ENCODE results near the gene PARK7. TPM values are rescaled to one million over a fixed set of nuclear protein-coding genes. Genes with fewer than 3 reads are reported as not detected.
A peak's percentile ranks its signal among the peaks of the same experiment; 100 is the strongest.
"Not testable (repeated sequence)": the region's sequence is repeated elsewhere in the genome, so short reads cannot be mapped to it uniquely, and the experiment has no call there.

Gene PARK7
- polyA plus RNA-seq, 6 donors from 2014 or later, result 247 to 350 (median 302) TPM

GRCh38 chr1:7930645-7931445, 30.7 kb upstream of the PARK7 start:
- ATAC-seq (ENCODE audit: low read depth in 2 of 2) (no peak), DNase-seq (no peak)
- H3K4me1 Mint-ChIP-seq, result peaks cover 0 to 10% (median 3%) of the 10 kb centered on the region in 3 donors
- H3K36me3 Mint-ChIP-seq, result no peaks in the 10 kb centered on the region
- peak overlapping the region in 1 of 6 donors; percentile 85 for H3K27ac Mint-ChIP-seq
- H3K4me3 Mint-ChIP-seq, result no peak overlapping the region
- no peaks in the 10 kb centered on the region for H3K9me3 Mint-ChIP-seq
- peaks cover 39 to 65% (median 40%) of the 10 kb centered on the region in 3 donors for H3K27me3 Mint-ChIP-seq

GRCh38 chr1:7931446-7931812, 30.1 kb upstream of the PARK7 start:
- Mint-ChIP-seq H3K36me3 (no peaks in the 10 kb centered on the region), H3K4me3 (no peak overlapping the region), H3K9me3 (no peaks in the 10 kb centered on the region), H3K27me3 (peaks cover 35 to 69% (median 44%) of the 10 kb centered on the region in 3 donors), H3K27ac (no peak overlapping the region), H3K4me1 (peaks cover 0 to 10% (median 3%) of the 10 kb centered on the region in 3 donors)
- DNase-seq (no peak), ATAC-seq (ENCODE audit: low read depth in 2 of 2) (no peak)

- H3K36me3 Mint-ChIP-seq, result no peaks in the 10 kb centered on the region
- H3K4me3 Mint-ChIP-seq, result no peak overlapping the region
- no peaks in the 10 kb centered on the region for H3K9me3 Mint-ChIP-seq
- H3K27me3 Mint-ChIP-seq, result peaks cover 40 to 73% (median 49%) of the 10 kb centered on the region in 3 donors
- H3K4me1 Mint-ChIP-seq, result peaks cover 0 to 10% (median 3%) of the 10 kb centered on the region in 3 donors
- DNase-seq (no peak), ATAC-seq (ENCODE audit: low read depth in 2 of 2) (no peak)
- peak overlapping the region in 1 of 6 donors; percentile 54 for H3K27ac Mint-ChIP-seq
Measured at GRCh38 chr1:7932524-7933138, 28.9 kb upstream of the PARK7 start.

GRCh38 chr1:7938070-7938469, 23.4 kb upstream of the PARK7 start:
- peaks cover 23 to 25% (median 24%) of the 10 kb centered on the region in 3 donors for H3K4me1 Mint-ChIP-seq
- DNase-seq (no peak), ATAC-seq (ENCODE audit: low read depth in 2 of 2) (no peak)
- no peak overlapping the region for H3K27ac Mint-ChIP-seq
- no peak overlapping the region for H3K4me3 Mint-ChIP-seq
- peaks cover 61 to 99% (median 88%) of the 10 kb centered on the region in 3 donors for H3K27me3 Mint-ChIP-seq
- no peaks in the 10 kb centered on the region for H3K9me3 Mint-ChIP-seq
- H3K36me3 Mint-ChIP-seq, result peaks cover 0 to 9% of the 10 kb centered on the region in 2 donors

- DNase-seq (no peak), ATAC-seq (ENCODE audit: low read depth in 2 of 2) (no peak)
- Mint-ChIP-seq H3K4me3 (no peak overlapping the region), H3K27ac (no peak overlapping the region), H3K9me3 (no peaks in the 10 kb centered on the region), H3K36me3 (peaks cover 0 to 9% of the 10 kb centered on the region in 2 donors), H3K4me1 (peaks cover 24 to 28% (median 25%) of the 10 kb centered on the region in 3 donors), H3K27me3 (peaks cover 58 to 81% (median 72%) of the 10 kb centered on the region in 3 donors)
Measured at GRCh38 chr1:7940034-7940433, 21.5 kb upstream of the PARK7 start.

GRCh38 chr1:7940745-7941436, 20.6 kb upstream of the PARK7 start, which contains the start of gene TNFRSF9:
Gene TNFRSF9 (minus strand): TSS chr1:7940839. CDS start chr1:7939994, 845 bp downstream.
- ATAC-seq (ENCODE audit: low read depth in 2 of 2), result peak; percentile 66 to 67
- DNase-seq, result no peak
- H3K4me3 Mint-ChIP-seq, result peak within 1 kb of the TSS; percentile 74 to 94 (median 87)
- H3K4me1 Mint-ChIP-seq, result peaks cover 24 to 28% (median 25%) of the 10 kb centered on the region in 3 donors
- peak within 1 kb of the TSS in 4 of 6 donors; percentile 53 to 90 (median 64) for H3K27ac Mint-ChIP-seq
- H3K36me3 Mint-ChIP-seq, result peaks cover 0 to 9% of the 10 kb centered on the region in 2 donors
- H3K27me3 Mint-ChIP-seq, result peaks cover 51 to 72% (median 65%) of the 10 kb centered on the region in 3 donors
- H3K9me3 Mint-ChIP-seq, result no peaks in the 10 kb centered on the region

GRCh38 chr1:7941437-7941793, 20.1 kb upstream of the PARK7 start:
- Mint-ChIP-seq H3K36me3 (peaks cover 0 to 9% of the 10 kb centered on the region in 2 donors), H3K4me1 (peaks cover 24 to 28% (median 25%) of the 10 kb centered on the region in 3 donors), H3K4me3 (peak overlapping the region; percentile 74 to 94 (median 82)), H3K9me3 (no peaks in the 10 kb centered on the region), H3K27me3 (peaks cover 50 to 68% (median 62%) of the 10 kb centered on the region in 3 donors), H3K27ac (peak overlapping the region in 3 of 6 donors; percentile 53 to 70 (median 57))
- ATAC-seq (ENCODE audit: low read depth in 2 of 2) (no peak), DNase-seq (no peak)

- Mint-ChIP-seq H3K36me3 (peaks cover 0 to 9% of the 10 kb centered on the region in 2 donors), H3K4me3 (peak overlapping the region; percentile 74 to 94 (median 88)), H3K27ac (peak overlapping the region in 3 of 6 donors; percentile 6 to 53 (median 33)), H3K9me3 (no peaks in the 10 kb centered on the region), H3K27me3 (peaks cover 44 to 58% (median 52%) of the 10 kb centered on the region in 3 donors), H3K4me1 (peaks cover 24 to 28% (median 25%) of the 10 kb centered on the region in 3 donors)
- ATAC-seq (ENCODE audit: low read depth in 2 of 2), result peak; percentile 65 to 70
- DNase-seq, result peak; percentile 26
Measured at GRCh38 chr1:7942214-7942921, 19.1 kb upstream of the PARK7 start.

GRCh38 chr1:7943251-7943650, 18.3 kb upstream of the PARK7 start:
- Mint-ChIP-seq H3K27me3 (peaks cover 38 to 49% (median 46%) of the 10 kb centered on the region in 3 donors), H3K36me3 (peaks cover 0 to 9% of the 10 kb centered on the region in 2 donors), H3K9me3 (no peaks in the 10 kb centered on the region), H3K4me3 (peak overlapping the region in 6 of 8 donors; percentile 54 to 94 (median 76)), H3K4me1 (peaks cover 24 to 28% (median 25%) of the 10 kb centered on the region in 3 donors), H3K27ac (peak overlapping the region in 1 of 6 donors; percentile 15)
- DNase-seq, result no peak
- ATAC-seq (ENCODE audit: low read depth in 2 of 2), result no peak

GRCh38 chr1:7948960-7949359, 12.6 kb upstream of the PARK7 start:
- peaks cover 5 to 7% (median 6%) of the 10 kb centered on the region in 3 donors for H3K4me1 Mint-ChIP-seq
- no peaks in the 10 kb centered on the region for H3K36me3 Mint-ChIP-seq
- H3K27me3 Mint-ChIP-seq, result no peaks in the 10 kb centered on the region
- no peak for DNase-seq
- ATAC-seq (ENCODE audit: low read depth in 2 of 2), result no peak
- peaks cover 0 to 5% (median 0%) of the 10 kb centered on the region in 7 donors for H3K9me3 Mint-ChIP-seq
- peak overlapping the region in 1 of 8 donors; percentile 35 for H3K4me3 Mint-ChIP-seq
- H3K27ac Mint-ChIP-seq, result peak overlapping the region in 1 of 6 donors; percentile 1

- H3K9me3 Mint-ChIP-seq; H3K27me3 Mint-ChIP-seq; DNase-seq; ATAC-seq (ENCODE audit: low read depth in 2 of 2); H3K4me3 Mint-ChIP-seq; H3K36me3 Mint-ChIP-seq: not testable (repeated sequence)
- Mint-ChIP-seq H3K27ac (peak overlapping the region in 1 of 6 donors; percentile 34), H3K4me1 (peaks cover 6 to 22% (median 9%) of the 10 kb centered on the region in 3 donors)
Measured at GRCh38 chr1:7952791-7953190, 8.7 kb upstream of the PARK7 start.

- Mint-ChIP-seq H3K9me3 (peaks cover 0 to 5% (median 0%) of the 10 kb centered on the region in 7 donors), H3K4me3 (peak overlapping the region; percentile 86 to 96 (median 92)), H3K27ac (peak overlapping the region; percentile 92 to 97 (median 94)), H3K36me3 (no peaks in the 10 kb centered on the region), H3K27me3 (no peaks in the 10 kb centered on the region), H3K4me1 (peaks cover 6 to 22% (median 9%) of the 10 kb centered on the region in 3 donors)
- ATAC-seq (ENCODE audit: low read depth in 2 of 2) (peak; percentile 80 to 85), DNase-seq (peak; percentile 75)
Measured at GRCh38 chr1:7953850-7954609, 7.5 kb upstream of the PARK7 start.
